A549 (cell line): ENCODE results near the gene TAS2R30.

Experiments
- EP300 ChIP-seq, 2 experiments: fragments of >200 bp; sonication (Bioruptor Twin); formaldehyde crosslinking; IDR thresholded peaks; 2 replicates in 1 of 2; 3 replicates in 1 of 2; pipeline ENCODE4 v1.6.1; 2016 to 2017
- NFE2L2 ChIP-seq: fragments of 150-350 bp; conservative IDR thresholded peaks from 2 replicates; pipeline ENCODE4 v1.6.1; 2014; ENCODE audit warnings: low read length
- TF ChIP-seq, protein P1 (sequence below): fragments of >200 bp; sonication (Bioruptor Twin); formaldehyde crosslinking; IDR thresholded peaks from 3 replicates; pipeline ENCODE4 v1.5.1; 2016
- TF ChIP-seq, protein P2 (sequence below): fragments of >200 bp; sonication (Bioruptor Twin); formaldehyde crosslinking; IDR thresholded peaks from 3 replicates; pipeline ENCODE4 v1.6.1; 2016

DNA sequence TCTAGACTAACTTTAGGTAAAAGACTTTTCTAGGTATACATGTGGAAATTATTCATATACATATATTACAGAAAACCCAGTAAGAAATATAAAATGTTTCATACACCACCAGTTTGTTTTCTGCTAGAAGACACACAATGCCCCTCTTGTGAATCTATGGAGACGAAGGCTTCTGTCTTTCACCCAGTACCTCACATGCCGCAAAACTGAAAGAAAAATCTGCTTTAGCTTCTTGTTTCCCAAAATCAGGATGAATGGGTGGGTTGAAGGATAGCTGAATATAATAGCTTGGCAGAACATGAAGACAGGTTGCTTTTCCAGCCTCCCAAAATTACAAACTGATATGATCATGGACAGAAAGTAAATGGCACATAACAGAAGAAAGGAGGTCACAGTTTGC lies 1.3 kb downstream of the TAS2R30 start:
- TF ChIP-seq, protein P1, sequence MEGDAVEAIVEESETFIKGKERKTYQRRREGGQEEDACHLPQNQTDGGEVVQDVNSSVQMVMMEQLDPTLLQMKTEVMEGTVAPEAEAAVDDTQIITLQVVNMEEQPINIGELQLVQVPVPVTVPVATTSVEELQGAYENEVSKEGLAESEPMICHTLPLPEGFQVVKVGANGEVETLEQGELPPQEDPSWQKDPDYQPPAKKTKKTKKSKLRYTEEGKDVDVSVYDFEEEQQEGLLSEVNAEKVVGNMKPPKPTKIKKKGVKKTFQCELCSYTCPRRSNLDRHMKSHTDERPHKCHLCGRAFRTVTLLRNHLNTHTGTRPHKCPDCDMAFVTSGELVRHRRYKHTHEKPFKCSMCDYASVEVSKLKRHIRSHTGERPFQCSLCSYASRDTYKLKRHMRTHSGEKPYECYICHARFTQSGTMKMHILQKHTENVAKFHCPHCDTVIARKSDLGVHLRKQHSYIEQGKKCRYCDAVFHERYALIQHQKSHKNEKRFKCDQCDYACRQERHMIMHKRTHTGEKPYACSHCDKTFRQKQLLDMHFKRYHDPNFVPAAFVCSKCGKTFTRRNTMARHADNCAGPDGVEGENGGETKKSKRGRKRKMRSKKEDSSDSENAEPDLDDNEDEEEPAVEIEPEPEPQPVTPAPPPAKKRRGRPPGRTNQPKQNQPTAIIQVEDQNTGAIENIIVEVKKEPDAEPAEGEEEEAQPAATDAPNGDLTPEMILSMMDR = no peak
- no peak for TF ChIP-seq NFE2L2
- TF ChIP-seq, protein P2, sequence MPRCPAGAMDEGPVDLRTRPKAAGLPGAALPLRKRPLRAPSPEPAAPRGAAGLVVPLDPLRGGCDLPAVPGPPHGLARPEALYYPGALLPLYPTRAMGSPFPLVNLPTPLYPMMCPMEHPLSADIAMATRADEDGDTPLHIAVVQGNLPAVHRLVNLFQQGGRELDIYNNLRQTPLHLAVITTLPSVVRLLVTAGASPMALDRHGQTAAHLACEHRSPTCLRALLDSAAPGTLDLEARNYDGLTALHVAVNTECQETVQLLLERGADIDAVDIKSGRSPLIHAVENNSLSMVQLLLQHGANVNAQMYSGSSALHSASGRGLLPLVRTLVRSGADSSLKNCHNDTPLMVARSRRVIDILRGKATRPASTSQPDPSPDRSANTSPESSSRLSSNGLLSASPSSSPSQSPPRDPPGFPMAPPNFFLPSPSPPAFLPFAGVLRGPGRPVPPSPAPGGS = no peak
- TF ChIP-seq EP300 (IDR thresholded peaks at IDR 0.05) = no peak
